MCF 10A (cell line): Measurements from ENCODE around the gene ZNF169. TPM values are rescaled to one million over a fixed set of nuclear protein-coding genes. Genes with fewer than 3 reads are reported as not detected.

Experiments used
- Bru-seq: library from RNA; stranded (reverse); fragments of 400-500 nt; gene quantifications from one replicate; lab custom pipeline; 2021; lab: Mats Ljungman, UMichigan
- BruChase-seq, 2 experiments: library from RNA; stranded (reverse); fragments of 400-500 nt; gene quantifications; one replicate each; lab custom pipeline; 2021; lab: Mats Ljungman, UMichigan
- BruUV-seq: library from RNA; stranded (reverse); fragments of 400-500 nt; replicated peaks from 2 replicates; lab custom pipeline; 2021; lab: Mats Ljungman, UMichigan
- CTCF ChIA-PET: fragments of 300-600 bp; sonication (Branson Sonifier 250); formaldehyde crosslinking; extraction: SDS; loops from one replicate; lab custom pipeline; 2021; ENCODE audit warnings: antibody characterized with exemption, inconsistent platforms; lab: Yijun Ruan, JAX
- POLR2A ChIA-PET: fragments of 300-600, 350-650 bp; sonication (Branson Sonifier 250); formaldehyde crosslinking; extraction: SDS; loops from one replicate; lab custom pipeline; 2020; ENCODE audit warnings: antibody characterized with exemption, inconsistent platforms; lab: Yijun Ruan, JAX
- DNase-seq: peaks from one replicate; pipeline ENCODE4 v3.0.0-alpha.2; 2018; ENCODE audit not compliant: unreplicated experiment
- H3K27ac Mint-ChIP-seq: one replicate; pipeline ENCODE4 v1.8.0; 2022; ENCODE audit warnings: mild to moderate bottlenecking, low read depth, mixed read lengths; ENCODE audit not compliant: unreplicated experiment
- H3K27me3 Mint-ChIP-seq: one replicate; pipeline ENCODE4 v1.8.0; 2022; ENCODE audit warnings: mixed read lengths; ENCODE audit not compliant: insufficient read depth, unreplicated experiment
- H3K36me3 Mint-ChIP-seq: one replicate; pipeline ENCODE4 v1.8.0; 2022; ENCODE audit warnings: mild to moderate bottlenecking, moderate library complexity, mixed read lengths; ENCODE audit not compliant: insufficient read depth, unreplicated experiment
- H3K4me1 Mint-ChIP-seq: one replicate; pipeline ENCODE4 v1.8.0; 2022; ENCODE audit warnings: mixed read lengths; ENCODE audit not compliant: insufficient read depth, unreplicated experiment
- H3K4me3 Mint-ChIP-seq: one replicate; pipeline ENCODE4 v1.8.0; 2022; ENCODE audit warnings: mild to moderate bottlenecking, moderate library complexity, mixed read lengths; ENCODE audit not compliant: unreplicated experiment
- H3K9me3 Mint-ChIP-seq: one replicate; pipeline ENCODE4 v1.8.0; 2022; ENCODE audit warnings: mixed read lengths; ENCODE audit not compliant: unreplicated experiment
- CTCF ChIP-seq: fragments of 200-600 bp; IDR thresholded peaks from one replicate; pipeline ENCODE4 v1.8.0; 2022; ENCODE audit warnings: antibody characterized with exemption, mild to moderate bottlenecking; ENCODE audit not compliant: unreplicated experiment
- intact Hi-C: fragments of 100-400 bp; cut with micrococcal nuclease; formaldehyde crosslinking; loops from 2 replicates; pipeline ENCODE4 v1.14.1; 2022
- long read RNA-seq: library from polyadenylated mRNA; stranded (forward); transcript quantifications from one replicate; pipeline ENCODE4 v2.0.0, GENCODE V29; 2022
- total RNA-seq: library from RNA; stranded (reverse); gene quantifications from 2 replicates; pipeline ENCODE4 v1.2.3, GENCODE V29; 2022

Gene ZNF169
- 3.9 and 4.6 TPM in 2 replicates for total RNA-seq
- Bru-seq, nascent RNA, result percentile 64 among the genes with signal in this experiment
- BruChase-seq, experiment 1, labeled RNA remaining after a 6-hour chase, result percentile 55 among the genes with signal in this experiment
- percentile 61 among the genes with signal in this experiment for BruChase-seq, experiment 2, labeled RNA remaining after a 2-hour chase
- long read RNA-seq, partial matches to known transcripts, result 1 of 2 reads
- long read RNA-seq, other reads (novel, unspliced or antisense), result 0 of 2 reads

GRCh38 chr9:94259077-94259862 lies at the start of gene ZNF169:
ZNF169 (plus strand) TSS chr9:94259298; CDS start chr9:94278813, 19,515 bp downstream.
- intact Hi-C loops, result loop anchor here (2.0 kb wide), 1 partner anchor 20 kb away; no protein-coding TSS in a partner anchor
- ChIA-PET POLR2A (interaction anchor here (0.5 to 1.0 kb wide), 2 partner anchors 10 to 649 kb away, joined by 3 read pairs; no protein-coding TSS in a partner anchor), CTCF (no interaction called here)
- H3K27me3 Mint-ChIP-seq, result peaks cover 27% of the 10 kb centered on the region
- peak within 1 kb of the TSS; percentile 94 for H3K27ac Mint-ChIP-seq
- H3K4me1 Mint-ChIP-seq, result peaks cover 4% of the 10 kb centered on the region
- TSS peak; percentile 57 for BruUV-seq
- DNase-seq, result peak; percentile 87
- H3K36me3 Mint-ChIP-seq, result peaks cover 16% of the 10 kb centered on the region
- peak within 1 kb of the TSS; percentile 100 for H3K4me3 Mint-ChIP-seq
- no peak for TF ChIP-seq CTCF
- H3K9me3 Mint-ChIP-seq, result no peaks in the 10 kb centered on the region

GRCh38 chr9:94210616-94211603 lies 48.2 kb upstream of the ZNF169 start:
- Mint-ChIP-seq H3K27me3 (no peaks in the 10 kb centered on the region), H3K4me3 (no peak overlapping the region), H3K9me3 (peaks cover 18% of the 10 kb centered on the region), H3K36me3 (no peaks in the 10 kb centered on the region), H3K27ac (no peak overlapping the region), H3K4me1 (peaks cover 11% of the 10 kb centered on the region)
- no TSS peak for BruUV-seq
- CTCF ChIA-PET, result interaction anchor here (0.5 to 9.7 kb wide), 8 partner anchors 39 to 528 kb away, joined by 3 to 243 read pairs (median 25); no protein-coding TSS in a partner anchor
- intact Hi-C loops, result no loop called here
- no peak for TF ChIP-seq CTCF
- peak; percentile 37 for DNase-seq
- POLR2A ChIA-PET, result interaction anchor here (0.7 to 4.8 kb wide), 4 partner anchors 180 to 251 kb away, joined by 3 to 32 read pairs (median 4); no protein-coding TSS in a partner anchor

GRCh38 chr9:94212091-94212490 lies 47.0 kb upstream of the ZNF169 start:
- ChIA-PET POLR2A (interaction anchor here (1.5 to 4.8 kb wide), 3 partner anchors 38 to 197 kb away, joined by 3 to 32 read pairs (median 9); no protein-coding TSS in a partner anchor), CTCF (interaction anchor here (0.6 to 9.7 kb wide), 18 partner anchors 14 to 575 kb away, joined by 3 to 243 read pairs (median 4); no protein-coding TSS in a partner anchor)
- Mint-ChIP-seq H3K4me3 (no peak overlapping the region), H3K27me3 (no peaks in the 10 kb centered on the region), H3K9me3 (peaks cover 17% of the 10 kb centered on the region), H3K4me1 (peaks cover 11% of the 10 kb centered on the region), H3K27ac (no peak overlapping the region), H3K36me3 (peaks cover 6% of the 10 kb centered on the region)
- intact Hi-C loops, result loop anchor here (2.0 kb wide), 2 partner anchors 77 to 249 kb away; no protein-coding TSS in a partner anchor
- no peak for DNase-seq
- no TSS peak for BruUV-seq
- TF ChIP-seq CTCF, result no peak
